H1 (cell line): ENCODE measurements around the gene RELB. TPM values are rescaled to one million over a fixed set of nuclear protein-coding genes. Genes with fewer than 3 reads are reported as not detected.

Experiments
- BCL11A ChIP-seq, 2 experiments: IDR thresholded peaks; one replicate each; pipeline ENCODE4 v1.6.1; 2011; ENCODE audit warnings: low read depth in 2 of 2, low read length in 2 of 2, mild to moderate bottlenecking in 2 of 2
- BRCA1 ChIP-seq: IDR thresholded peaks from 2 replicates; pipeline ENCODE4 v1.6.1; 2012; ENCODE audit warnings: low read depth, low read length, improper control_type of control experiment
- CHD1 ChIP-seq: IDR thresholded peaks from 2 replicates; pipeline ENCODE4 v1.6.1; 2012; ENCODE audit warnings: low read depth, low read length, improper control_type of control experiment
- CHD7 ChIP-seq: fragments of 300-600 bp; sonication (generic); IDR thresholded peaks from 2 replicates; pipeline ENCODE4 v1.7.1; 2012; ENCODE audit warnings: low read length, moderate library complexity, mild to moderate bottlenecking, inconsistent platforms; ENCODE audit not compliant: insufficient replicate concordance
- FOSL1 ChIP-seq: IDR thresholded peaks from 2 replicates; pipeline ENCODE4 v1.6.1; 2011; ENCODE audit warnings: mild to moderate bottlenecking, low read depth, low read length, moderate library complexity; ENCODE audit not compliant: insufficient read depth
- HDAC2 ChIP-seq, 2 experiments: fragments of 300-600 bp in 1 of 2; sonication (generic) in 1 of 2; IDR thresholded peaks; 2 replicates each; pipeline ENCODE4 v1.6.1; 2011 to 2012; ENCODE audit warnings: low read depth in 2 of 2, low read length in 2 of 2, mild to moderate bottlenecking in 2 of 2, moderate library complexity in 2 of 2, borderline replicate concordance in 1 of 2, inconsistent platforms in 1 of 2
- MAFK ChIP-seq: IDR thresholded peaks from 2 replicates; pipeline ENCODE4 v1.6.1; 2012; ENCODE audit warnings: low read depth, mild to moderate bottlenecking, improper control_type of control experiment, low read length
- SP2 ChIP-seq: IDR thresholded peaks from 2 replicates; pipeline ENCODE4 v1.6.1; 2012; ENCODE audit warnings: mild to moderate bottlenecking, low read length, inconsistent platforms
- SP4 ChIP-seq: IDR thresholded peaks from 2 replicates; pipeline ENCODE4 v1.6.1; 2012; ENCODE audit warnings: low read length, inconsistent platforms
- YY1 ChIP-seq: IDR thresholded peaks from 2 replicates; pipeline ENCODE4 v1.6.1; 2011; ENCODE audit warnings: low read depth, mild to moderate bottlenecking, low read length
- polyA plus RNA-seq, 7 experiments: library from polyadenylated mRNA; depleted of rRNA in 3 of 7; stranded (reverse) in 5 of 7; unstranded in 2 of 7; fragments of >200 nt in 5 of 7; fragments of 200-250 nt in 2 of 7; gene quantifications; 1 replicate in 5 of 7; 2 replicates in 1 of 7; 4 replicates in 1 of 7; pipeline versions ENCODE4 v1.2.1 to v1.2.3, GENCODE V29; 2011 to 2013; ENCODE audit warnings: missing spikeins in 2 of 7, mixed read lengths in 2 of 7
- total RNA-seq: library from RNA; stranded (reverse); fragmentation: NEBNext Ultra II Directional; extraction: Animal tissue kit (Norgen Biotek cat#: 25700); gene quantifications from 2 replicates; pipeline ENCODE4 v1.2.1, GENCODE V29; 2021

Gene RELB
- total and polyA plus RNA-seq, 2 of the 8 experiments (the other 6 are each of a cell fraction or from before 2014, with no cell fraction given): 10.0 to 13.1 TPM

- TF ChIP-seq CHD7 (no peak), HDAC2 (IDR thresholded peaks at IDR 0.05; ENCODE audit: borderline replicate concordance in 1 of 2, low read depth in 2 of 2, low read length in 2 of 2) (no peak), FOSL1 (no peak), SP4 (no peak), BCL11A (IDR thresholded peaks at IDR 0.05; ENCODE audit: low read depth in 2 of 2, low read length in 2 of 2) (no peak), CHD1 (no peak), SP2 (no peak), MAFK (no peak), YY1 (no peak), BRCA1 (no peak)
Measured at GRCh38 chr19:45058622-45059159, 57.4 kb downstream of the RELB start (continued).
